Measurements from ENCODE around the gene CHCHD3.

DNA sequence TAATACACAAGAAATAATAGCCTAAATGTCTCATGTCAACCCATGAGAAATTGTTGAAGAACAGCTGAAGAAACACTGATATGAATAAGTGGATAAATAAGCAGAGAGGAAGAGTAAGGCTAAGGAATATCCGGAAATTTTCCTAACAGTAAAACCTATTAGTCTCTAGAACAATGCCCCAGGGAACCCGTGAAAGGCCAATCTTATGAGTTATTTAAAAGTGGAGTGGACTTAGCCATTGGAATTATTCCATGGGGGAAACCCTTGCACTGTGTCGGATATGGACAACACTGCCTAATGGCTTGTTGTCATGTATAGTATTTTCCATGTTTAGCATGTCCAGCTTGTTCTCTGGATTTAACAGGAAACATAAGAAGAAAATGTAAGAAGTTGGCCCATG lies 288.4 kb downstream of the CHCHD3 start:
- TF ChIP-seq, protein P1, sequence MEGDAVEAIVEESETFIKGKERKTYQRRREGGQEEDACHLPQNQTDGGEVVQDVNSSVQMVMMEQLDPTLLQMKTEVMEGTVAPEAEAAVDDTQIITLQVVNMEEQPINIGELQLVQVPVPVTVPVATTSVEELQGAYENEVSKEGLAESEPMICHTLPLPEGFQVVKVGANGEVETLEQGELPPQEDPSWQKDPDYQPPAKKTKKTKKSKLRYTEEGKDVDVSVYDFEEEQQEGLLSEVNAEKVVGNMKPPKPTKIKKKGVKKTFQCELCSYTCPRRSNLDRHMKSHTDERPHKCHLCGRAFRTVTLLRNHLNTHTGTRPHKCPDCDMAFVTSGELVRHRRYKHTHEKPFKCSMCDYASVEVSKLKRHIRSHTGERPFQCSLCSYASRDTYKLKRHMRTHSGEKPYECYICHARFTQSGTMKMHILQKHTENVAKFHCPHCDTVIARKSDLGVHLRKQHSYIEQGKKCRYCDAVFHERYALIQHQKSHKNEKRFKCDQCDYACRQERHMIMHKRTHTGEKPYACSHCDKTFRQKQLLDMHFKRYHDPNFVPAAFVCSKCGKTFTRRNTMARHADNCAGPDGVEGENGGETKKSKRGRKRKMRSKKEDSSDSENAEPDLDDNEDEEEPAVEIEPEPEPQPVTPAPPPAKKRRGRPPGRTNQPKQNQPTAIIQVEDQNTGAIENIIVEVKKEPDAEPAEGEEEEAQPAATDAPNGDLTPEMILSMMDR (IDR thresholded peaks at IDR 0.05): no peak
- TF ChIP-seq EZH2phosphoT487 (IDR thresholded peaks at IDR 0.05) (no peak), EZH2 (IDR thresholded peaks at IDR 0.05) (no peak)
